Endothelial cell of umbilical vein (primary cell): ENCODE data around the gene VCAN. TPM values are rescaled to one million over a fixed set of nuclear protein-coding genes. Genes with fewer than 3 reads are reported as not detected.

Source experiments
- BruUV-seq: library from RNA; stranded (reverse); fragments of 400-500 nt; replicated peaks from 2 replicates; lab custom pipeline; 2021; lab: Mats Ljungman, UMichigan
- CTCF ChIA-PET: fragments of 300-600, 350-600 bp; sonication (Branson Sonifier 250); formaldehyde crosslinking; loops from one replicate; lab custom pipeline; 2021; ENCODE audit warnings: antibody characterized with exemption, inconsistent platforms; lab: Charles Lee
- POLR2A ChIA-PET: fragments of 300-600, 350-600 bp; sonication (Branson Sonifier 250); formaldehyde crosslinking; loops from one replicate; lab custom pipeline; 2021; ENCODE audit warnings: antibody characterized with exemption, inconsistent platforms; lab: Charles Lee
- DNase-seq: peaks from one replicate; pipeline ENCODE4 v3.0.0-alpha.2; 2011; ENCODE audit warnings: low read depth, low spot score
- FAIRE-seq: peaks from 2 replicates; lab custom pipeline; 2011; peaks lifted over from hg19 to GRCh38; lab: Jason Lieb, UNC
- H2AFZ ChIP-seq: 2 replicates; pipeline ENCODE4 v1.6.0; 2012; ENCODE audit warnings: low read depth, low read length, control low read depth, inconsistent platforms
- H3K27ac ChIP-seq: 2 replicates; pipeline ENCODE4 v1.5.1; 2011; ENCODE audit warnings: low read depth, mild to moderate bottlenecking, control low read depth, low read length, moderate library complexity; ENCODE audit not compliant: insufficient read depth
- H3K27me3 ChIP-seq, 2 experiments: 2 replicates each; pipeline versions ENCODE4 v1.6.0 to v1.6.1; 2011; ENCODE audit warnings: low read length in 2 of 2, mixed read lengths in 1 of 2; ENCODE audit not compliant: control insufficient read depth in 2 of 2, insufficient read depth in 2 of 2
- H3K36me3 ChIP-seq, 2 experiments: 2 replicates in 1 of 2; 3 replicates in 1 of 2; pipeline ENCODE4 v1.5.1; 2011; ENCODE audit warnings: low read length in 2 of 2, mild to moderate bottlenecking in 1 of 2, moderate library complexity in 1 of 2; ENCODE audit not compliant: control insufficient read depth in 2 of 2, insufficient read depth in 2 of 2; ENCODE audit errors: extremely low read depth in 1 of 2
- H3K4me1 ChIP-seq: 3 replicates; pipeline ENCODE4 v1.5.1; 2011; ENCODE audit warnings: mild to moderate bottlenecking, low read length; ENCODE audit not compliant: control insufficient read depth, insufficient read depth; ENCODE audit errors: extremely low read depth
- H3K4me2 ChIP-seq: 2 replicates; pipeline ENCODE4 v1.6.1; 2011; ENCODE audit warnings: low read length, control low read depth, mixed read lengths; ENCODE audit not compliant: insufficient read depth
- H3K4me3 ChIP-seq, 3 experiments: fragments of 200-600 bp in 1 of 3; sonication (generic), shearing (Covaris generic) in 1 of 3; replicated peaks in 1 of 3; 2 replicates each; pipeline ENCODE4 v1.5.1; 2011 to 2016; ENCODE audit warnings: control low read depth in 3 of 3, low read length in 3 of 3, mild to moderate bottlenecking in 2 of 3, inconsistent platforms in 1 of 3, low read depth in 1 of 3, moderate library complexity in 1 of 3; ENCODE audit not compliant: insufficient read depth in 1 of 3
- H3K79me2 ChIP-seq: 2 replicates; pipeline ENCODE4 v1.6.0; 2012; ENCODE audit warnings: low read length, inconsistent platforms; ENCODE audit not compliant: control insufficient read depth, insufficient read depth
- H3K9ac ChIP-seq: replicated peaks from 2 replicates; pipeline ENCODE3; 2011; ENCODE audit warnings: low read length, control low read depth; ENCODE audit not compliant: insufficient read depth; ENCODE audit errors: extremely low read depth
- H3K9me1 ChIP-seq: replicated peaks from 3 replicates; pipeline ENCODE4 v1.6.0; 2011; ENCODE audit warnings: mild to moderate bottlenecking, low read length; ENCODE audit not compliant: control insufficient read depth, insufficient read depth; ENCODE audit errors: extremely low read depth
- H3K9me3 ChIP-seq: replicated peaks from 2 replicates; pipeline ENCODE4 v1.5.1; 2012; ENCODE audit warnings: low read length, inconsistent platforms; ENCODE audit not compliant: control insufficient read depth, insufficient read depth
- H4K20me1 ChIP-seq: replicated peaks from 2 replicates; pipeline ENCODE3; 2011; ENCODE audit warnings: mild to moderate bottlenecking, low read length; ENCODE audit not compliant: control insufficient read depth, insufficient read depth; ENCODE audit errors: extremely low read depth
- EZH2 ChIP-seq: IDR thresholded peaks from 2 replicates; pipeline ENCODE4 v1.6.1; 2012; ENCODE audit warnings: borderline replicate concordance, low read depth, mild to moderate bottlenecking, moderate library complexity, low read length, inconsistent platforms; ENCODE audit not compliant: severe bottlenecking
- FOS ChIP-seq: IDR thresholded peaks from 2 replicates; pipeline ENCODE4 v1.6.1; 2011; ENCODE audit warnings: mild to moderate bottlenecking, low read length, moderate library complexity, borderline replicate concordance; ENCODE audit not compliant: insufficient read depth
- GATA2 ChIP-seq: IDR thresholded peaks from 2 replicates; pipeline ENCODE4 v1.7.0; 2011; ENCODE audit warnings: low read depth, mild to moderate bottlenecking, moderate library complexity, mixed read lengths, low read length; ENCODE audit not compliant: insufficient read length, insufficient read depth
- JUN ChIP-seq: IDR thresholded peaks from 2 replicates; pipeline ENCODE4 v1.6.1; 2011; ENCODE audit warnings: borderline replicate concordance, low read depth; ENCODE audit not compliant: insufficient read length, insufficient read depth
- MYC ChIP-seq: IDR thresholded peaks from one replicate; pipeline ENCODE4 v1.6.1; 2011; ENCODE audit warnings: mild to moderate bottlenecking, low read depth, low read length
- POLR2A ChIP-seq: IDR thresholded peaks from 2 replicates; pipeline ENCODE4 v1.6.1; 2012; ENCODE audit warnings: low read depth, mild to moderate bottlenecking, control low read depth, low read length
- POLR2AphosphoS5 ChIP-seq: IDR thresholded peaks from 2 replicates; pipeline ENCODE4 v1.6.1; 2012; ENCODE audit warnings: low read depth, mild to moderate bottlenecking, control low read depth, low read length, moderate library complexity; ENCODE audit not compliant: insufficient read depth
- dilution Hi-C: fragments of 300-500 bp; cut with MboI; formaldehyde crosslinking; loops from one replicate; pipeline ENCODE4 v1.15.0; 2019; ENCODE audit warnings: low sequenced_read_pairs; ENCODE audit not compliant: extremely low pct_ligation_motif_present
- intact Hi-C: fragments of 100-400 bp; cut with micrococcal nuclease; formaldehyde crosslinking; loops from one replicate; pipeline ENCODE4 v1.10.0; 2022
- polyA plus RNA-seq, 4 experiments: library from polyadenylated mRNA; depleted of rRNA in 3 of 4; stranded (reverse) in 3 of 4; unstranded in 1 of 4; fragments of >200 nt; gene quantifications; 2 replicates each; pipeline versions ENCODE4 v1.2.1 to v1.2.3, GENCODE V29; 2011 to 2012; ENCODE audit warnings: missing spikeins in 1 of 4
- total RNA-seq: library from RNA; stranded (reverse); gene quantifications from 2 replicates; pipeline ENCODE4 v1.2.3, GENCODE V29; 2021
- TF ChIP-seq, protein P1 (sequence below): IDR thresholded peaks from 2 replicates; pipeline ENCODE4 v1.6.1; 2011; ENCODE audit not compliant: insufficient read depth, insufficient read length
- TF ChIP-seq, protein P2 (sequence below), 2 donors: IDR thresholded peaks; 1 replicate in 1 of 2; 2 replicates in 1 of 2; pipeline ENCODE4 v1.5.1; 2011; ENCODE audit warnings: low read length in 2 of 2, mild to moderate bottlenecking in 2 of 2, moderate library complexity in 2 of 2, control low read depth in 1 of 2, inconsistent platforms in 1 of 2, low read depth in 1 of 2; ENCODE audit not compliant: insufficient read depth in 1 of 2; ENCODE audit errors: extremely low read depth in 1 of 2

The VCAN gene
- total and polyA plus RNA-seq, 2 donors (not counting 3 experiments of a cell fraction or from before 2014, with no cell fraction given): 0.35 to 1.2 TPM

DNA sequence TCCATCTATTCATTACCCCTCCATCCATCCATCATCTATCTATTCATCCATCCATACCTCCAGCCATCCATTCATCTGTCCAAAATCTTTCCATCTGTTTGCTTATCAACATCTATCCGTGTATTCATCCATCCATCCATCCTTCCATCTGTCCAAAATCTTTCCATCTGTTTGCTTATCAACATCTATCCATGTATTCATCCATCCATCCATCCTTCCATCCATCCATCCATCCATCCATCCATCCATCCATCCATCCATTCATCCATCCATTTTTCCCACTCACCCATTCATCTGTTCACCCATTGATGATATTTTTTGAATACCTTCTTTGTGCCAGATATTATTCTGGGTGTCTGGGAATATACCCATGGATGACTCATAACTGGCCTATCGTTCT lies 12.8 kb downstream of the VCAN start:
- dilution Hi-C loops (no loop called here), intact Hi-C loops (no loop called here)
- Histone ChIP-seq H3K27me3 (peaks cover 9 to 25% of the 10 kb centered on the region in 2 experiments), H3K4me2 (no peak overlapping the region), H3K9me1 (no peaks in the 10 kb centered on the region), H4K20me1 (no peaks in the 10 kb centered on the region), H2AFZ (no peak overlapping the region), H3K79me2 (no peaks in the 10 kb centered on the region), H3K4me1 (no peaks in the 10 kb centered on the region), H3K4me3 (no peak overlapping the region), H3K9ac (no peak overlapping the region), H3K36me3 (no peaks in the 10 kb centered on the region), H3K27ac (no peak overlapping the region), H3K9me3 (no peaks in the 10 kb centered on the region)
- ChIA-PET POLR2A (no interaction called here), CTCF (no interaction called here)
- no peak for DNase-seq
- FAIRE-seq: no peak
- BruUV-seq: no TSS peak
- no peak for TF ChIP-seq POLR2AphosphoS5
- TF ChIP-seq, protein P1, sequence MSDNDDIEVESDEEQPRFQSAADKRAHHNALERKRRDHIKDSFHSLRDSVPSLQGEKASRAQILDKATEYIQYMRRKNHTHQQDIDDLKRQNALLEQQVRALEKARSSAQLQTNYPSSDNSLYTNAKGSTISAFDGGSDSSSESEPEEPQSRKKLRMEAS: no peak
- no peak for TF ChIP-seq EZH2
- no peak for TF ChIP-seq JUN
- TF ChIP-seq FOS: no peak
- no peak for TF ChIP-seq POLR2A
- TF ChIP-seq MYC: no peak
- TF ChIP-seq, protein P2, sequence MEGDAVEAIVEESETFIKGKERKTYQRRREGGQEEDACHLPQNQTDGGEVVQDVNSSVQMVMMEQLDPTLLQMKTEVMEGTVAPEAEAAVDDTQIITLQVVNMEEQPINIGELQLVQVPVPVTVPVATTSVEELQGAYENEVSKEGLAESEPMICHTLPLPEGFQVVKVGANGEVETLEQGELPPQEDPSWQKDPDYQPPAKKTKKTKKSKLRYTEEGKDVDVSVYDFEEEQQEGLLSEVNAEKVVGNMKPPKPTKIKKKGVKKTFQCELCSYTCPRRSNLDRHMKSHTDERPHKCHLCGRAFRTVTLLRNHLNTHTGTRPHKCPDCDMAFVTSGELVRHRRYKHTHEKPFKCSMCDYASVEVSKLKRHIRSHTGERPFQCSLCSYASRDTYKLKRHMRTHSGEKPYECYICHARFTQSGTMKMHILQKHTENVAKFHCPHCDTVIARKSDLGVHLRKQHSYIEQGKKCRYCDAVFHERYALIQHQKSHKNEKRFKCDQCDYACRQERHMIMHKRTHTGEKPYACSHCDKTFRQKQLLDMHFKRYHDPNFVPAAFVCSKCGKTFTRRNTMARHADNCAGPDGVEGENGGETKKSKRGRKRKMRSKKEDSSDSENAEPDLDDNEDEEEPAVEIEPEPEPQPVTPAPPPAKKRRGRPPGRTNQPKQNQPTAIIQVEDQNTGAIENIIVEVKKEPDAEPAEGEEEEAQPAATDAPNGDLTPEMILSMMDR (IDR thresholded peaks at IDR 0.05; ENCODE audit: extremely low read depth in 1 of 2, insufficient read depth in 1 of 2, low read depth in 1 of 2, low read length in 2 of 2): no peak
- no peak for TF ChIP-seq GATA2
